BJ (cell line): ENCODE measurements around the gene PFN1. TPM values are rescaled to one million over a fixed set of nuclear protein-coding genes. Genes with fewer than 3 reads are reported as not detected.
A peak's percentile ranks its signal among the peaks of the same experiment; 100 is the strongest.

ENCODE experiments used
- CTCF ChIA-PET: fragments of 350-600 bp; formaldehyde crosslinking; extraction: SDS; loops from one replicate; lab custom pipeline; 2021; ENCODE audit warnings: antibody characterized with exemption, inconsistent platforms; lab: Yijun Ruan, JAX
- POLR2A ChIA-PET: fragments of 300-600 bp; sonication (Branson Sonifier 250); formaldehyde crosslinking; extraction: SDS; loops from one replicate; lab custom pipeline; 2021; ENCODE audit warnings: antibody characterized with exemption; lab: Charles Lee
- DNase-seq: peaks from one replicate; pipeline ENCODE4 v3.0.0-alpha.2; 2011; ENCODE audit warnings: low read depth
- H3K27me3 ChIP-seq: 2 replicates; pipeline ENCODE4 v1.6.0; 2011; ENCODE audit warnings: low read length; ENCODE audit not compliant: control insufficient read depth, insufficient read depth
- H3K36me3 ChIP-seq: 2 replicates; pipeline ENCODE4 v1.5.1; 2011; ENCODE audit warnings: low read length; ENCODE audit not compliant: control insufficient read depth, insufficient read depth
- H3K4me3 ChIP-seq: 2 replicates; pipeline ENCODE4 v1.5.1; 2011; ENCODE audit warnings: low read depth, mild to moderate bottlenecking, control low read depth, low read length
- CTCF ChIP-seq: IDR thresholded peaks from 2 replicates; pipeline ENCODE4 v1.5.1; 2011; ENCODE audit warnings: low read depth, mild to moderate bottlenecking, control low read depth, inconsistent platforms, low read length, moderate library complexity; ENCODE audit not compliant: insufficient read depth
- polyA plus RNA-seq: library from polyadenylated mRNA; depleted of rRNA; stranded (reverse); fragments of >200 nt; gene quantifications from 2 replicates; pipeline ENCODE4 v1.2.3, GENCODE V29; 2011; rRNA removed
- small RNA-seq: library from RNA; depleted of rRNA; stranded (forward); fragments of <200 nt; gene quantifications from one replicate; pipeline ENCODE3, GENCODE V24; 2012; ENCODE audit warnings: low replicate concordance, low read depth; ENCODE audit not compliant: insufficient read length

The PFN1 gene
- polyA plus RNA-seq, 1 experiment, result 1,791 TPM

- DNase-seq, result no peak
- ChIA-PET CTCF (interaction anchor here (0.7 to 1.3 kb wide), 4 partner anchors 106 to 166 kb away, joined by 3 to 4 read pairs (median 4); partner anchors contain the start of gene VMO1), POLR2A (no interaction called here)
- Histone ChIP-seq H3K27me3 (no peaks in the 10 kb centered on the region), H3K36me3 (peaks cover 44% of the 10 kb centered on the region), H3K4me3 (no peak overlapping the region)
- peak; percentile 11; the same call in 1 of the 2 replicates for TF ChIP-seq CTCF
Measured at GRCh38 chr17:4895657-4896331, 52.5 kb downstream of the PFN1 start.

Small RNAs within 50 kb of the gene (small RNA-seq; reads per million reads assigned to genes)
- gene MIR6864, result 0.63 reads per million
- not detected for gene MIR6865

Other genes with a start within 250 kb of the PFN1 start
- 5.1 and 13.9 TPM in 2 replicates for gene PELP1, start 244.4 kb downstream of the PFN1 start, polyA plus RNA-seq
- 8.5 and 10.7 TPM in 2 replicates for gene ARRB2, start 237.9 kb downstream of the PFN1 start, polyA plus RNA-seq
- gene MED11, start 217.1 kb downstream of the PFN1 start, polyA plus RNA-seq, result 27.5 and 31.2 TPM in 2 replicates
- gene ZMYND15, start 208.7 kb downstream of the PFN1 start, polyA plus RNA-seq, result 0.13 TPM in 1 of 2 replicates, not detected in the other
- 2.2 and 3.3 TPM in 2 replicates for gene CXCL16, start 208.6 kb downstream of the PFN1 start, polyA plus RNA-seq
- gene TM4SF5, start 176.6 kb downstream of the PFN1 start, polyA plus RNA-seq, result not detected in 2 replicates
- gene VMO1, start 162.2 kb downstream of the PFN1 start, polyA plus RNA-seq, result 0.27 and 0.92 TPM in 2 replicates
- not detected in 2 replicates for gene GLTPD2, start 159.6 kb downstream of the PFN1 start, polyA plus RNA-seq
- gene PSMB6, start 152.4 kb downstream of the PFN1 start, polyA plus RNA-seq, result 222 and 289 TPM in 2 replicates
- gene PLD2, start 141.4 kb downstream of the PFN1 start, polyA plus RNA-seq, result 24.0 and 34.1 TPM in 2 replicates
- 32.6 and 69.1 TPM in 2 replicates for gene MINK1, start 115.2 kb downstream of the PFN1 start, polyA plus RNA-seq
- 3.3 and 4.5 TPM in 2 replicates for gene C17orf107, start 49.0 kb downstream of the PFN1 start, polyA plus RNA-seq
- 0.18 and 0.36 TPM in 2 replicates for gene CHRNE, start 45.4 kb downstream of the PFN1 start, polyA plus RNA-seq
- not detected in 2 replicates for gene GP1BA, start 16.3 kb downstream of the PFN1 start, polyA plus RNA-seq
- gene SLC25A11, start 8.5 kb downstream of the PFN1 start, polyA plus RNA-seq, result 38.5 and 70.7 TPM in 2 replicates
- gene RNF167, start 8.3 kb downstream of the PFN1 start, polyA plus RNA-seq, result 69.9 and 73.5 TPM in 2 replicates
- gene ENO3, start 2.6 kb upstream of the PFN1 start, polyA plus RNA-seq, result 3.8 and 5.9 TPM in 2 replicates
- gene SPAG7, start 19.3 kb upstream of the PFN1 start, polyA plus RNA-seq, result 85.3 and 85.8 TPM in 2 replicates
- gene CAMTA2, start 39.1 kb upstream of the PFN1 start, polyA plus RNA-seq, result 40.6 and 65.6 TPM in 2 replicates
- gene INCA1, start 49.0 kb upstream of the PFN1 start, polyA plus RNA-seq, result 0.55 and 1.3 TPM in 2 replicates
- 72.8 and 81.6 TPM in 2 replicates for gene KIF1C, start 49.4 kb upstream of the PFN1 start, polyA plus RNA-seq
- gene SLC52A1, start 86.9 kb upstream of the PFN1 start, polyA plus RNA-seq, result 0.13 and 0.23 TPM in 2 replicates
- 2.0 and 3.7 TPM in 2 replicates for gene ZFP3, start 129.9 kb upstream of the PFN1 start, polyA plus RNA-seq
- 3.1 and 4.4 TPM in 2 replicates for gene ZNF232, start 163.3 kb upstream of the PFN1 start, polyA plus RNA-seq
- gene USP6, start 167.5 kb upstream of the PFN1 start, polyA plus RNA-seq, result 0.01 TPM in 1 of 2 replicates, not detected in the other
- 3.1 and 4.1 TPM in 2 replicates for gene ZNF594, start 243.3 kb upstream of the PFN1 start, polyA plus RNA-seq